SW480 (cell line): ENCODE results near the gene PLET1.

Source experiments
- DNase-seq: peaks from one replicate; pipeline ENCODE4 v3.0.0-alpha.2; 2016; ENCODE audit warnings: low spot score

PLET1 gene, protein sequence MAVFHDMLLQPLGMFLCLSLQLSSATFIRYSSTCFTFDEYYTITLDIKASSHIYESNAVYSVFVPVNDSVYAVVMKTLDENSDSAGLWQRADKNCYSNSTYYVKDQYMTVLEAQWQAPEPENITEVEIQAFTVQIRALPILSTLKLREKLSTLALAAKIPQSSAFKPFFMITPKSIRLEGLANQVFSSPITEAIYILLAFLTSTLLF

DNA sequence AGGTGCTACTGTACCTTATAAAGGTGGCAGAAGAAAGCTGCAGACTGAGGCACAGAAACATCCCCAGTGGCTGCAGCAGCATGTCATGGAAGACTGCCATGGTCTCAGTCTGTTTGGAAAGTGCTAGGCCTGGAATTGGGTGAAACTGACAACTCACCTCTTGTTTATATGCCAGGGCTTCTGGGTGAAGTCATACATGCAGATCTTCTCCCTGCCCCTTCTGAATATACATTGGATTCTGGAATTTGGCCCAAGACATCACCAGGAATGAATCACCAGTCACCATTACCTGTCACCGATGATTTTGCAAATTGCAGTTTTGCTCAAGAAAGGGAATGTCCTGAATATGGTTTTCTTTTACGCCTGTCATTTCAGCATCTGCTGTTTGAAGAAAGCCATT, at the start of gene PLET1:
Gene PLET1, minus strand, starts transcription at position 371 of the 400 bp plus-strand sequence. Its CDS starts 271 bp downstream, at position 100.
- DNase-seq = no peak

DNA sequence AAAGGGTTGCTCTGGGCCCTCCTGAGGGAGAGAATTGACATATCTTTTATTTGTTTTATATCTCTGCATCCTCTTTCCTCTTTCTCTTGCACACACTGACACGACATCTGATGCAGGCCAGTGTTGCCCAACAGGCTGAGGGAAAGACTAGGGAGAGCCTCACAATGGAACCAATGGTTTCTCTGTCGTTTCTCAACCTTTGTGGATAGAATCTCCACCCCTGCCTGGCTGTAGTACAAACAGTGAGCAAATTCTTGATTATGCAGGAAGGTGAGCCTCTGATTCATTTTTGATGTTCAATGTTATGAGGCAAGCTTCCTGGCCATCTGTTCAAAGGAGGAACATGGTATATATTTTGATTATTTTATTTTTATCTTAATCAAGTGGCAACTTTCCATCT, 49.8 kb upstream of the PLET1 start:
- no peak for DNase-seq

DNA sequence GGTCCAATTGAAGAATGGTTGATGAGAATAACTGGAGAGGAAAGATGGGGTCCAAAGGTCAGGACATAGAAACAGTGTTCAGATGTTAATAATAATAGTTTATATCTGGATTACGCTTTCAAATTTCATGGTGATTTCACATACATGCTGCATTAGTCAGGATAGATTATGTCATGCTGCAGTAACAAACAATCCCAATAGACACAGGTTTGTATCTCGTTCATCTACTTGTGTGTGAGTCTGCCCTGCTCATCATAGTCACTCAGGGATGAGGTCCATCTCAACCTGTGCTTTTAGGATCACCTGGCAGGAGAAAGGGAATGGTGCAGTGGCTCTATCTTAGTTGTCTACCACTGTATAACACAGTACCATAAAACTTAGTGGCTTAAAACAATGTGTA, 48.0 kb upstream of the PLET1 start:
- DNase-seq = no peak

DNA sequence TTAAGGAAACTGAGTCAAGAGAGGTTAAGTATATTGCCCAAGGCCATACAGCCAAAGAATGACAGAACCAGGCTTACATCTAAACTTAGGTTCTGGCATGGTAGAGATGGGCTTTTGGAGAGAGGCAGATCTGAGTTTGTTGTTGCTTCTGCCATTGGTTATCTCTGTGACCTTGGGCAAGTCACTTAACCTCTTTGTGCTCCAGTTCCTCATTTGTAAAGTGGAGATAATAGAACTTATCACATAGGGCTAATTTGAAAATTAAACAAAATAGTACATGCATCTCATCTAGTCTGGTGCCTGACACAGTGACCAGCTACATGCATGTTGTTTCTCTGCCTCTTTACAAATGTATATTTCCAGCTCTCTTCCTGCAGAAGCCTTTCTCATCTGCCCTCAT, 47.0 kb upstream of the PLET1 start:
- DNase-seq = no peak

DNA sequence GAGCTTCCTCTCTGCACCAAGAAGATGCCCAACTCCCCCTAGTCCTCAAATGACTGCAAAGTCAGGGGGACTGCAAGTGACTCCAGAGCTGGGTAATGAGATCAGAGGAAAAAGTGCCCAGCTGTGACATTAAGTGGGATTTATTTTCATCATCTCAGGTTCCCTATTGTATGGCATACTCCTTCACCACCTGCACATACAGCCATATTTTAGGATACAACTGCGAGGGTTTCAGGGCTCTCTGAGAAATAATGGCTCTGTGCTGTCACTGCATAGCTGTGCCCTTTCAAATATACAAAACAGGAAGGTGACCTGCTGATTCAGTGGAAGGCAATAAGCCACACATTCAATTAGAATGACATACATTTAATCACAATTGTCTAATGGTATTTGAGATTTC, 45.6 kb upstream of the PLET1 start:
- DNase-seq = no peak

DNA sequence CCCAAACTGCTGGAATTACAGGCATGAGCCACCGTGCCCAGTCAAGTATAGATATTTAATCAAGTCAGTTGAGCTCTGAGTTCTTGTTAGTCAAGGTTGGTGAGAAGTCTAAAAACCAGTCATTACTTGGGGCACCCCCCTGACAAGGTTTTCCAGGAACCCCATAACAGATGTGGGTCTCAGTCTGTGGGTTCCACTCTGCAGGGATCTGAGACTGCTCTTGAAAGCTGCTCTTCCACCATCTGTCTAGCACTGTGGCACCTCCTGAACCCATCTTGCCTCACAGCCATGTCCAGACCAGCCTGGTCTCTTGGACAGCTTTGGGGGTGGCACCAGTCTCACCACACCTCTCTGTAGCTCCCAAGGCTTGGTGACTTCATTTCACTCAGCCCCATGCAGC, 44.3 kb upstream of the PLET1 start:
- no peak for DNase-seq

DNA sequence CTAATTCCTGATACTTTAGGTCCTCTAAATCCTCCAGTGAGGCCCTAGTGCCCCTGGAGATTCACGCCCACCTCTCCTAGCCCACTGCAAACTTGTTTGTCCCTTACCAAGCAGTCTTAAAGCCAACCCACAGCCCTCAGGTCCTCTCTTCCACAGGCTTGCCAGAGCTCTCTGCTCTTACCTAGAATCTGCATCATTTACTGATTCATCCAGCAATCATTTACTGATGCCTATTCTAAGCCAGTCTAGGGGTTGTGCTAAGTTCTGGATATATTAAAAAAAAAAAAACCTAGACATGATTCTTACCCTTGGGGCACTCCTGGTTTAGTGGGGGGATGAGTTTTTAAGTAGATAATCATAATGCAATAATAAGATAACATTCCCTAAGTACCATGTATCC, 43.0 kb upstream of the PLET1 start:
- no peak for DNase-seq

DNA sequence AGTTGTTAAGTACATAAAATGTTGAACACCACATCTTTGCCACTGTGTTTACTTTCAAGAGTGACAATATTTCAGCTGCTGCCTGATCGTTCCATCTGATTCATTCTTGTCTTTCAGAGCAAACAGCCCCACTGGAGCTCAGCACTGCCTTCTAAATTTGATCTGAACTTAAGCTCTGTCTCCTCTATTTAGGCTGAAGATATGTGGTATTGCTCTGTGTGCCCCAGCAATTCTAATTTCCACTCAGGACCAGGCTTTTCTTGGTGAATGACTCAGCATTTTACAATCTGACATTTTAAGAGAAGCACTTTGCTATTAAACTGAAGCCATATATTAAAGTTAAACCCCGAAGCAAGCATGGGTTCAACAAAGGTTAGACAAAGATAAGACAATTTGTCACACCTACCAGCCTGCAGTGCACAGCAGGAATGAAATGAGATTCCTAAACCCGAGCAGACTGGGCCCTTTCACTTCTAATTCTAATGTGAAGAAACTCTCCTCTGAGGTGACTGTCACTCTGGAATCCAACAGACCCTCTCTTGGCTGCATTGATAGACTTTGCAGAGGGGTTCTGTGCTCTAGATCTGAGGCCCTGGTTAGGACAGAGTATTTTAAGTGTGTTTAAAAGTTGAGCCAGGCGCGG, 41.7 kb upstream of the PLET1 start:
- DNase-seq = no peak

DNA sequence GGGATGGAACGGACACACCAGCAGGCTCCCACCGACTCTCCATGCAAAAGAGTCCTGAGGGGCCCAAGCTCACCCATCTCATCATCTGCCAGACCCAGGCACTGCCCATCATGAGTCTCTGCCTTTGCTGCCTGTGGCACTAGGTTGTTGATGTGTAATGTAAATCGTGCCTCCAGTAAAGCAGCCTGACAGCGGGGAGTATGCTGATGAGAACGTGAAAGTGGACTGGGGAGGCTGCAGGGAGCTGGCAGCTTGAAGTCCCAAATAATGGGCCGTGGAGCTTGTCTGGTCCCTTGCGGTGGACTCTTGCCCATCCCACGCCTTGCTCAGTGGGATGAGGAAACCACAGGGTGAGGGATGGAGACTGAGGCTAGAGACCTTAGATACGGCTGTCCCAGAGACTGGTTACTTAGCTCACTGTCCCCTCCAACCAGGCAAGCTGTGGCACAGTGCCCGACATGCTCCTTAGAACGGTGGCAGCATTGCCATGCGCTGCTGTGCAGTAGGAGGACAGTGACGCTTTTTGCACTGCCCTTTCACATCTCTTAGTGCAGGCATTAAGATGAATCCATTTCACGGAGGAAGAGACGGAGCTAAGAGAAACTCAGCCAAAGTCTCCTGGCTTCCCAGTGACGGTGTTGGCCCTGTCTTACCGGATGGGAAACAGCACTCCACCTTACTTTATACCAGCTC, 39.6 kb upstream of the PLET1 start:
- no peak for DNase-seq

DNA sequence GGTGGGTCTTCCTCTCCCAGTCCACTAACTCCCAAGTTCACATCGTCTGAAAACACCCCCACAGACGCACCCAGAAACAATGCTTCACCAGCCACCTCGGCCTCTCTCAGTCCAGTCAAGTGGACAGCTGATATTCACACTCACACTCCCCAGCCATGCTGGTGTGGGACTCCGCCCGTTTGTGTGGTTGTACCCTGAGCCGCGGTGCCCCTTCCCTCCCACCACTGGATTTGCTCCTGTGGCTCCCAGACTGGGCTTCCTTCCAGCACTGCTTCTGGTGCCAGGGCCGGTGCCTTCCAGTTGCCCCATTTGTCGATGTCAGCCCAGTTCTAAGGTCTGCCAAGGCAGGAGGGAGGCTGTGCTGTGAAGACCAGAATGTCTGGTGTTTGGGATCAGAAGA, 37.9 kb upstream of the PLET1 start:
- no peak for DNase-seq

DNA sequence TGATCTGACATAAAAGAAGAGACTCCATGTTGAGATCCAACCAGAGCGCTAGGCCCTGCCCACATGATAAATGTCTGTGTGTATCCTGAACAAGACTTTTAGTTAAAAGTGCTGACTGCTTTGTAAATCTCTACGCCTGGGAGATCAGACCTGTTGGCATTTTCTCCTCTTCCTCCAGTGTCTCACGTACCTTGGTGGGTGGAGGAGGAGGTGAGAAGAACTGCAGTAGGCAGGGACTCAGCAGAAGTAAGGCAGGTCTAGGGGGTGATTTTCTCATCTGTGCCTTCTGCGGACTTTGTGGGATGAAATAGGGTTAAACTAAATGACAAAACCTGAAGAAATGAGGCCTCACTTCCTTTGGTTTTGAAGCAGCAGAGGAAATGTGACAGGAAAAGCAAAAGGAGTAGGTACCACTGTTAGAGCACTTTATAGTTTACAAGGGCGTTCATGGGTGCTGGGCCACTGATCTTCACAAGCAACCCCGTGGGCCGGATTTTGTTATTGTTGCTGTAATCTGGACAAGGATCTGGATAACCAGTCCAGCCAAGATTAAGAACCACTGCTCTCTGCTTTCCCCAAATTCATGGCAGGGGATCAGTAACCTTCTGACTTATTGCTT, 36.7 kb upstream of the PLET1 start:
- no peak for DNase-seq

DNA sequence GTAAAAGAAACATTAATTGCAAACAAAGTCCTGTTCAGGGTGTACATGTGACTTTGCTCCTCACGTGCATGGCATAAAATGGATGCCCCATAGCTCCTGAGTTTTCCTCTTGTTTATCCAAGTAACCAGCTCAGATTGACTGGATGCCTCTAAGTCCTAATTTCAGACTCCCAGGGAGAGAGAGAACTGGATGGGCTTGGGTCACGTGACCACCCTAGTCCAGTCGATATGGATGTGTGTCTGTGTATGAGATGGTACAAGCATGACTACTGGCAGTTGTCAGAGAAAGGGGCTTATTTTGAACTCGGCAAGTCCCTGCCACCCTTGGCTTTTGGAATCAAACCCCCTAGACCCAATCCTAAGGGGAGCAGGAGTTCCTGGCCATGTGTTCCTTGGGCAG, 35.4 kb upstream of the PLET1 start:
- no peak for DNase-seq

DNA sequence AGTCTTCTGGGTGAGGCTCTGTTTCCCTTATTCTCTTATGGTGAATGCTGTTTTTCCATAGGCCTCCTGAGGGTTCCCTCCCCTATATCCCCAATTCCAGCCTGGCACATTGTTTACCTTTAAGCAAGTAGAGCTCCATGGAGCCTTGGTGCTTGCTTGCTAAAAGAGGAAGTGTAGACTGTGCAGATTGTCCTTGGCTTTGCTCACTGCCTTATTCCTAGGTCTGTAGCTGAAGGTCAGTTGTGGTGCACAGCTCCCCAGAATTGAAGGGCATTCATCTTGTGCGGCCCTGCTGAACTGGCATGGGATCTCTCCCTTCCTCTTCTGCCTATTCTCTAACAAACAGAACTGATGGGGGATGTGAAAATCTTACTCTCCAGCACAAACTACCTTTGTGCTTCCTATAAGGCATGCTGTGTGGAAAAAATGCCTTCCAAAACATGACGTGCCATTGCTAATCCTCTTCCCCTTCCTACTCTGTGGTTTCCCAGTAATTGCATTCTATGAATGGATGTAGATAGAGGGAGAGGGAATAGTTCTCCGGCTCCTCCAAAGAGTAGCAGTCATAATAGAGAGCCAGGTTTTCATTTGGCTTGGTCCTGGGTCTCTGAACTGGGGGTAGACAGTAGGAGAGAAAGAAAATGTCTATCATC, 34.2 kb upstream of the PLET1 start:
- DNase-seq = no peak

DNA sequence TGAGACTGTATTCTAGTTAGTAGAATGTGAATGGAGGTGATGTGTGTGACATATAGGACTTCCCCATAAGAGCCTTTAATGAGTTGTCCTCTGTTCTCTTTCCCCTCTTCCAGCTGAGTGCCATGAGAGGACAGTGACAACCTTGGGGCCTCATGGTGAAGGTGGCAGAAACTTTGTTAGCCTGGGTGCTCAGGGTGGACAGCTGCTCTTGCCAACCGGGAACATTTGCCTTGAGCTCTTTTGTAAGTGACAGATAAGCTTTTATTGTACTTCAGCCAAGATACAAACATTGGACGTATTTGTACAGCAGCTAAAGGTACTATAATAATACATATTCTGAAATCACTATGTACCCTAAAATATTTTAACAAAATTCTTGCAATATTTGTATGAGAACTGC, 33.0 kb upstream of the PLET1 start:
- no peak for DNase-seq

DNA sequence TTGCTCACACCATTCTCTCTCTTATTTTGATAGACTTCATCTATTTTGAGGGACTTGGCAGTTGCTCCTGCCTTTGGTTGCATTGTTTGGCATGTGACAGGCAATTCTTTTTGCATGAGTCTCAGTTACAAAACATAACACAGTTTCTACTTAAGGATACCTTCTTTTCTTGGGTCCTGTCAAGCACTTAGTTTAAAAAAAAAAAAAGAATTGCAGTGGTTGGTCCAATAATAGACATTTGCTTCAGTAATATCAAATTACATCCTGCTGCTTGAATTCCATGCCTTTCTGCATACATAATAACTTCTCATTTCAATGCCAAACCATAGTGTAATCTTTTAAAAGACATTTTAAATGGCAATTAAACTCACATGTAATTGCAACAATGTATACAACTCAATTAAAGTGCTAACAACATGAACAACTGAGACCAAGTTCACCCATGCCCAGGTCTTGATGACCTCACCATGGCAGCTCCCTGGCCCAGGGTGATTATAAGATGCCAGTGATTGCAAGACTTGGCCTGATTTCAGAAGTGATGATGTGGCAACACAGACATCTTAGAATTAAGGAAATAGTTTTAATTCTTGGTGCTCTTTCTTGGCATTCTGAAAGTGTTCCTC, 32.2 kb upstream of the PLET1 start:
- no peak for DNase-seq

DNA sequence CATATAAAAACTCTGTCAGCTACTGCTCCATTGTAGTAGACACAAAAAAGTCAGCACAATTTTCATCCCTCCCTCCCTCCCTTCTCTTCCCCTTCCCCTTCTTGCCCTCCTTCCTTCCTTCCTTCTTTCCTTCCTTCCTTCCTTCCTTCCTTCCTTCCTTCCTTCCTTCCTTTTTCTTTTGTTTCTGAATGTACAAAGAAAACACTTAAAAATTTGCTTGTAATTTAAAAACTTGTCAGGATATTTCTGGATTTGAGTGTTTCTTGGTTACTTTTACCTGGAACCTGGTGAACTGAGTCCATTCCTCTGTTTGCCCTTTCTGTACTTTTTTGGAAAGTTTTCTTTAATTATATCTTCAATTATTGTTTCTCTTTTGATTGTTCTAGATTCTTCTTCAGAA, 31.5 kb upstream of the PLET1 start:
- no peak for DNase-seq

DNA sequence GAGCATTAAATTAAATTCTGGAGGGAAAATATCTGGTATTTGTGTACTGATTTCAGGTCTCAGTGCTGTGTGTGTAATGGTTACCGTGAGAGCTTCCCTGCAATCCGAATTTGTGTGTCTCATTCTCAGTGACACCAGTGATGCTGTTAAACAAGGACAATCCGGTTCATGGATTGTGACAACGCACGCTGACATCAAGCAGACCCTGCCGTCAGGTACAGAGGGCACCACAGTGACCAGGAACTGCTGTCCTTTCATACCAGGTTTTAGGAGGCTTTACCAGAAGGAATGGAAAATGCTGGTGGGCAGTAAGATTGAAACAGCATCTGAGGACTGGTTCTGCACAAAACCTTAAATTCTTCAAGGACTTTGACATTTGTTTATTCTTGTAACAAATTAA, 30.5 kb upstream of the PLET1 start:
- no peak for DNase-seq

DNA sequence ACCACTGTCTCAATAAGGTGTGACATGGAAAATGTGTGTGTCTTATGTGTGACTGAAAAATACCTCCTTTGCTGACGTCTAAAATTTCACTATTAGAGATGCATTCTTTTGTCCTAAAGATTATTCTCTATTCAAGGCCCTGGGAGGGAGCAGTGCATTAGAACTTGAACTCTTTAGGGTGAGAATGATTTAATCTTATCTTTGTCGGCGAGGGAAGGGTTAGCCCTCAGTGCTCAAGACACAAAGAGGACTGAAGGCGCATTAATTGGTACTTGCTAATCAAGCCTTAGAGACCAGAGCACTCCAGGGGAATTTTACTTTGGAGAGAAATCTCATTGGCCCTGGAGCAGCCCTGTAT, 29.8 kb upstream of the PLET1 start:
- no peak for DNase-seq

DNA sequence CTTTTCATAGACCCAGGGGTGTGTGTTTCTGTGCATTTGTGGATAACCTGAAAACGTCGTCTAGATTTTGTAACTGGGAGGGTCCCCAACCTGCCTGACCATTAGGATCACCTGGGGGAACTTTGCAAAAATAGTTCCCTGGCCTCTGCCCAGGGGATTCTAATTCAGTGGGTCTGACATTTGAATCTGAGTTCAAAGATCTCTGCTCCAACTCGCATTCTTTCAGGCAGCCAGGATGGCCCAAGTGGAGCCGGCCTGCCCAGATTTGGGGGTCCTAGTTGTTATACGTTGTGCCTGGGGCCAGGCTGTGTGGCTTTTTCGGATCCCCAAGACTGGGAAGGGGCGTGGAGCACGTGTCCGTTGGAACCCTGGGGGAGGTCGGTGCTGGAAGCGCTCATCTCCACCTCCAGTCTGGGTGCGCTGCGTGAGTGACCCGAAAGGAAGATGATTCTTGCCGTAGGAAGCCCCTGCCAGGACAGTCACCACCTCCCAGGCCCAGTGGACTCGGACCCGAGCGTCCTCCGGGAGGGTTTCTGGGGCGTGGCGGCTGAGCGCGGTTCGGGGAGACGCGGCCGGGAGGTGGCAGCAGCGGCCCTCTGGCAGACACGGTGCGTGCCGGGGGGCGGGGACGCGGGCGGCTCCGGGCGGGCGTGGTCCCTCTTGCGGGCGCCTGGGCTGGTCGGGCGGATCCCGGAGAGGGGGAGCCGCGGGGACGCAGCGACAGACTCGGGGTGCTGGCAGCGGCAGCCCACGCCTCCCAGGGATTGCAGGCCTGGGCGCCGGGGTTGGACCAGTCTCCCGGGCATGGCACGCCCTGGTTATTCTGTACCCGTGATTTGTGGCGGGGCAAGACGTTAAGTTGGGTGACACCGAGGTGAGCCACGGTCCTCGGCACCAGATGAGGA, 29.2 kb upstream of the PLET1 start:
- peak; percentile 61 for DNase-seq

DNA sequence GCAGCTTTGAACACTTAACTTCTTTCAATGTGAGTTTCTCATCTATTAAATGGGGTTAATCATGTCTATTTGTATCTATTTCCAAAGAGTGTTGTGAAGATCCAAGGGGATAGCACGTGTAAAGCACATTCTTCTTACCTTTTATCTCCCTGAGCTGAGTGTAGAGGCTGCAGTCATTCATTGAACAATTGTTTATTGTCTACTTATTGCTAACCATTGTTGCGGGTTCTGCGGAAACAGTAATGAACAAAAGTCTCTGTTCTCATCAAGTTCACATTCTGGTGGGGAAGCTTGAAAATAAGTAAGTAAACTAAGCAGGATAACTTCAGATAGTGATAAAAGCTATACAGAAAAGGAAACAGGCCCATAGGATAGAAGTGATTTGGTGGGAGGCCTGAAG, 27.4 kb upstream of the PLET1 start:
- no peak for DNase-seq

DNA sequence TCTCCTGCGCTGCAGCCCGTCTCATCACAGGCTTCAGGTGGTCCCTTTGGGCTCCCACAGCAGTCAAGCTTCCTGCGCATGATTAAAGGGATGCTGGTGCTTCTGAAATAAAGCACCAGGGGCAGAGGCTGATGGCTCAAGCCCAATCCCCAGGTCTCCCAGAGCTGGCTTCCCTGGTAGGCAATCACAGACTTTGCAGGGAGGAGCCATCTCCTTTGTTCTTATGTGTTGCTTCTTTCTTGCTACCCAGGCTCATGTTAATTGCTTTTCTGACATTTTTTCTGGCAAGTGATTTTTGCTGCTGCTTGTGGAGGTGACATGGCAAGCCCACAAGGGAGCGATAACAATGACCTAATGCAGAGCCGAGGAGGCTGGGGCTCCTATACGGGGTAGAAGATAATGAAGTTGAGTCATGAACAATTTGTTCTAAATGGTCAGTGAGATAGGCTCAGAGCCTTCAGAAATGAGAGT, 25.2 kb upstream of the PLET1 start:
- DNase-seq = no peak
